VCaP (cell line): ENCODE measurements around the gene FEZ2.

Experiments
- H3K27ac ChIP-seq: fragments of 450-650 bp; 2 replicates; pipeline ENCODE4 v1.5.1; 2017
- TF ChIP-seq, protein P1 (sequence below): fragments of 450-650 bp; conservative IDR thresholded peaks from 2 replicates; pipeline ENCODE4 v1.5.1; 2017; ENCODE audit warnings: mild to moderate bottlenecking, moderate library complexity

FEZ2 gene

DNA sequence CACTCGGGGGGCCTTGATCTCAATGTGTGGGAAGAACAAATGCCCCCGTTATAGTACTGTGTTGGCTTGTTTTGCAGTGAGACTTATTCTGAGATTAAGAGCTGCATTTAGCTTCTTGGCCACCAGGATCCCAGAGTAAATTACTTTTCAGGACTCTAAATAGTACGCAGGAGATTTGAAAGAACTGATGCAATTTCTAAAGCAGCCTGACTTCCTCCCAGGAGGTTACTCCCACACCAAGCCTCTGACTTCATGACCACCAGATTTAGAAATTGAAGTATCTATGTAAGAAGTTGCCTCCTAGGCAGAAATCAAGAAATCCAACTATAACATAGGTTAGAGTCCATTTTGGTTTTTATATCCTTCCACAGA lies 67.0 kb downstream of the FEZ2 start:
- TF ChIP-seq, protein P1, sequence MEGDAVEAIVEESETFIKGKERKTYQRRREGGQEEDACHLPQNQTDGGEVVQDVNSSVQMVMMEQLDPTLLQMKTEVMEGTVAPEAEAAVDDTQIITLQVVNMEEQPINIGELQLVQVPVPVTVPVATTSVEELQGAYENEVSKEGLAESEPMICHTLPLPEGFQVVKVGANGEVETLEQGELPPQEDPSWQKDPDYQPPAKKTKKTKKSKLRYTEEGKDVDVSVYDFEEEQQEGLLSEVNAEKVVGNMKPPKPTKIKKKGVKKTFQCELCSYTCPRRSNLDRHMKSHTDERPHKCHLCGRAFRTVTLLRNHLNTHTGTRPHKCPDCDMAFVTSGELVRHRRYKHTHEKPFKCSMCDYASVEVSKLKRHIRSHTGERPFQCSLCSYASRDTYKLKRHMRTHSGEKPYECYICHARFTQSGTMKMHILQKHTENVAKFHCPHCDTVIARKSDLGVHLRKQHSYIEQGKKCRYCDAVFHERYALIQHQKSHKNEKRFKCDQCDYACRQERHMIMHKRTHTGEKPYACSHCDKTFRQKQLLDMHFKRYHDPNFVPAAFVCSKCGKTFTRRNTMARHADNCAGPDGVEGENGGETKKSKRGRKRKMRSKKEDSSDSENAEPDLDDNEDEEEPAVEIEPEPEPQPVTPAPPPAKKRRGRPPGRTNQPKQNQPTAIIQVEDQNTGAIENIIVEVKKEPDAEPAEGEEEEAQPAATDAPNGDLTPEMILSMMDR: no peak
- H3K27ac ChIP-seq: no peak overlapping the region

DNA sequence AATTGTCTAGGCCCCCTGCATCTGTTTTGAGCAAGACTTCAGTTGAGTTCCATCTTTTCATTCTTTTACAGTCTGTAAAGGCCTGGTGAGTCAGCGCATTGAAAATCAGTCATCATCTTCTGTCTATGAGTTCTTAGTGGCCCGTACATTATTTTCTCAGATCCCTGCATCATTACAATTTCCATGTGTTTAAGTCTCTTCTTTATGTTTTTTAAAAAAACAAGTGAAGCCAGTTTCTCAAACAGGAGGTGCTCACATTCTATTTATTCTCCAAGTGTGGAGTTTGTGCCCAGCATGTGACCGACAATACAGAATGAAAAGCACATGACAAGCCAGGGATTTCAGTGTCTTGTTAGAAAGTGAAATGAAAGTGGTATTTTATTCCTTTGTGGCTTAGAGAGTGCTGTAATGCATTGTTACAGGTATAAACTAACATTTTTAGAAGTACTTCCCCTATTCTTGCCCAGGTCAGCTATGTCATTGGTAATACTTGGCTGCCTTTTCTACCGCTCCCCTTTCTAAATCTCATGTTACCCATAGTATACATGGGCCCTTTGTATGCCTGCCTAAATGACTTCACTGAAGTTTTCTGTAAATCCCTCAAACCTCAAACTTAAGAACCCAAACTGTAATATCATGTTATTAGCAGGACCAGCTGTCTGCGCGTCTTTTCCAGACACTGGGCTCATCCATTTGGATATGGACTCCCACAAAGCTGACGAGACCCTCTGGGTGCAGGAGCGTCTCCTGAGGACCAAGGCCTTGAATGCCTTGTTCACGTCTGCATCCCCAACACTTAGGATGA lies 67.6 kb downstream of the FEZ2 start:
- TF ChIP-seq, protein P1: no peak
- no peak overlapping the region for H3K27ac ChIP-seq

DNA sequence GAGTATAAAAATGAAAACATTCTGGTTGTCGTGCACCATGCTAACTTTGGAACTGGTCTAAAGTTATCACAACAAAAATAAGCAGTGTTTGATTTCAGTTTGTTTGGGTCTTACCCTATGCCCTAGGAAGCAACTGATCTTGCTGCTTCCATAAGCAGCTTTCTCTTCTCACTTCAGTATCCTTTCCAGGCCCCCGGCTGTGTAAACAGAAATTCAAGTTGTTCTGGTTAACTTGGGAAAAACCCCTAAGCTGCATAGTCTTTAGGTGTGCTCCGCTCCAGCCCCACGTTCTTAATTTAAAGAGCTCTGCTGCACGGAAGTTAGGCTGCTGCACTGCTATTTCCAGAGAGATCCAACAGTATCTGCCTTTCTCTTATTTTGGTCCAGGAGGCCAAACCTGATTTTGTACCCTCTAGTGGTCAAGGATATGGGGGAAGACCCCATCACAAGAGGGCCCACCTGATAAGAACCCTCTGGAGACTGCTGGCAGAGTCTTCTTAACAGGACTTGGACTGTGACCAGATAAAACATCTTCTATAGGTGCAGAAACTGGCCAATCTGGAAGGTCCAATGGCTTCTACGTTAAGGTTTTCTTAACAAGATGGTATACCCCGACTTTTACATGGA lies 69.1 kb downstream of the FEZ2 start:
- TF ChIP-seq, protein P1: no peak
- no peak overlapping the region for H3K27ac ChIP-seq

DNA sequence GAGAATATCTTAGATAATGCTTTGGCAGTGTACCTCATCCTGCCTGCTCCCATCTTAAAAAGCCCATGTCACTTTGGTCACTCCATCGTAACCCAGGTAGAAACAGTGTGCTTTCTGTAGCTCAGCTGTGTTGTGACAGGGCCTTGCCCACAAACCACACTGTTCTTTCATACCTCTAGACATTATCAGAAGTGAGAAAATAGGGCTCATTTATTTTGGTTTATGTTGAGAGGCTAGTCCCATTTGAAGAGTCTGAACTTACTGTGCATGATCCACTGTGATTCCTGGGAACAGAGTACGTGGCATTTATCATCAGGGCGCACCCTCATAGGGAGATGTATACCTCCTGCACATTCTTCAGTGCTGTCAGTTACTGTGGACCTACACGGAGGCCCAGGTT lies 69.7 kb downstream of the FEZ2 start:
- TF ChIP-seq, protein P1: no peak
- H3K27ac ChIP-seq: no peak overlapping the region

DNA sequence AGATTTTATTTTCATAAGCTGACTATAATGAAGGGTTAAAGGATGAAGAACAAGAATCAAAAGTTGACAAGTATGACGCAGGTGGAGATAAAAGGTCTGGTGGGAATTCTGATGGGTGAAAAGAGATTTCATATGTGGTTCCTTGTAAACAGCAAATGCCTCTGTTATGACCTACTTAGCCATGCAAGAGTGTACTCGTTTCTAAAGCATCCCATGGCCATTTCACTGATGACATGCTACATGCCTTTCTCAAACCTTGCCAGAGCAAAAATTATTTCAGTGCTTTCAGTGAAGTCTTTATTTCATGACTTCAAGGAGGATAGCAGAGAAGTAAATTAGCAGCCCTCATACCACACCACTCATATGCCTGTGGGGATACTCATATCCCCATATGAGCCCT lies 71.7 kb downstream of the FEZ2 start:
- TF ChIP-seq, protein P1: no peak
- H3K27ac ChIP-seq: no peak overlapping the region

DNA sequence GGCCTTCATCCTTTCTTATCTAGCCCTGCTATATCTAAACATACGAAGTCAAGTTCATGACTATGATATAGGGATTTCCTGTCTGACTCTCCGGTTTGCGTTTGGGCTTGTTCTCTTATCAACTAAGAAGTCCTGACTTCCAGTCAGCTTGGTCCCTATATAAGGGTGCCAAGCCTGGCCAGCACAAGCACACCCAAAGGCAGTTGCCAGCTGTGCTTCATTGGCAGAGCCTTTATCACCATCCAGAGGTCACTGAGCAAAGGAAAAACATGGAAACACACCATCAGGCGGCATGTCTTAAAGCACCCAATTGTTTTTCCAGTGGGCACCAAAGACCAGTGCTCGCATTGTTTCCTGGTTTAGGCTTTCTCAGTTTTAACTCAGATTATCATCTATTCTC lies 72.7 kb downstream of the FEZ2 start:
- TF ChIP-seq, protein P1: no peak
- H3K27ac ChIP-seq: no peak overlapping the region

DNA sequence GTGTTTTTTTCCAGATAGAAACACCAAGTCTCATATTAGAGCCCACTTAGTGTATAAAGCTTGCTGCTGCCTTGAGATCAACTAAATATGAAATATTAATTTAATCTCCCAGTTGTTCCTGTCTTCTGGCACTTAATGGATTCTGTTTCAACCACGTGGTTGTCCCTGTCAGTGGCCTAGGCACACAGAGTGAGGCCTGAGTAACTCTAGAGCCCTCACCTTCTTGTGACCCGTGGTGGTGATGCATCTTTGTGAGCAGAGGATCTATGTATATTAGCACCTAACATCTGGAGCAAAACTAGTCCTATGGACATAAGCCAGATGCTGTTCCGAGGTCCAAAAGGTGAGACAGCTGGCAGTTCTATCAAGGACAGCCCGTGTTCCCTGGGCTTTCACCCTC lies 74.8 kb downstream of the FEZ2 start:
- no peak overlapping the region for H3K27ac ChIP-seq
- TF ChIP-seq, protein P1: no peak
